Measurements from ENCODE around the gene PIGQ. TPM values are rescaled to one million over a fixed set of nuclear protein-coding genes. Genes with fewer than 3 reads are reported as not detected.
A peak's percentile ranks its signal among the peaks of the same experiment; 100 is the strongest.

The PIGQ gene
- total RNA-seq, 4 donors from 2014 or later, result 10.0 to 56.9 (median 30.7) TPM

DNA sequence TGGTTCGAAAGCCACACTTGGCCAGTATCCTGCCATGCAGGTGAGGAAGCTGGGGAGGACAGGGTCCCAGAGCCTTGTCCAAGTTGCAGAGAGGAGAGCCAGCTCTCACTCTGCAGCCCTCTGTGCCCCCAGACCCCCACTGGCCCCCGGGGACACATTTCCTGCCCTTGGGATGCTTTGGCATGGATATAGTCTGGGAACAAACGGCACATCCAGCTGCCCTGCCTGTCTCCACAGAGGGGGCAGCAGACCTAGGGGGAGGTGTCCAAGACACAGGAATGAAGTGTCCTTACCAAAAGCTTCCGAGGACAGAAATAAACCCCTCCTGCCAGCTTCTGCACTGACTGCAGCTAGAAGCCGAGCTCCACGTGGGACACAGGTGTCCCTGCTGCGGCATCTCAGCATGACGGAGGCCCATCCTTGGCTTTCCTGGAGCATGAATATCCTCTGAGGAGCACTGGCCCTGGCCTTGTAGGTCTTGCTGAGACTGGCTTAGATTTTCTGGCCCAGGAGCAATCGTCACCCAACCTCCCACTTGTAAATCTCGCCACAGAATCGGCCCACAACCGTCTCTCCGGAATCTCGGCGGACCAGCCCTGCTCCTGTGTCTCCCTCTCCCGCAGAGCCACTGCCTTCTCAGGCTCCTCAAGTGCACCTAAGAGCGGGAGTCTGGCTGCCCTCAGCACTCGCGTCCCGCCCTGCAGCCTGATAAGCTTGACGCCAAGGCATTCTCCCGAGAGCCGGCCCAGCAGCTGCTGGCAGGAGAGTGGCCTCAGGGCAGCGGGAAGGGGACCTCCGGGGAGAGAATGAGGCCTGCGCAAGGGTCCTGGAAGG lies 43.4 kb upstream of the PIGQ start:
- H3K27ac ChIP-seq, result peak overlapping the region; percentile 98 to 99
- TF ChIP-seq POLR2A (IDR thresholded peaks at IDR 0.05), result no peak
- TF ChIP-seq, protein P1, sequence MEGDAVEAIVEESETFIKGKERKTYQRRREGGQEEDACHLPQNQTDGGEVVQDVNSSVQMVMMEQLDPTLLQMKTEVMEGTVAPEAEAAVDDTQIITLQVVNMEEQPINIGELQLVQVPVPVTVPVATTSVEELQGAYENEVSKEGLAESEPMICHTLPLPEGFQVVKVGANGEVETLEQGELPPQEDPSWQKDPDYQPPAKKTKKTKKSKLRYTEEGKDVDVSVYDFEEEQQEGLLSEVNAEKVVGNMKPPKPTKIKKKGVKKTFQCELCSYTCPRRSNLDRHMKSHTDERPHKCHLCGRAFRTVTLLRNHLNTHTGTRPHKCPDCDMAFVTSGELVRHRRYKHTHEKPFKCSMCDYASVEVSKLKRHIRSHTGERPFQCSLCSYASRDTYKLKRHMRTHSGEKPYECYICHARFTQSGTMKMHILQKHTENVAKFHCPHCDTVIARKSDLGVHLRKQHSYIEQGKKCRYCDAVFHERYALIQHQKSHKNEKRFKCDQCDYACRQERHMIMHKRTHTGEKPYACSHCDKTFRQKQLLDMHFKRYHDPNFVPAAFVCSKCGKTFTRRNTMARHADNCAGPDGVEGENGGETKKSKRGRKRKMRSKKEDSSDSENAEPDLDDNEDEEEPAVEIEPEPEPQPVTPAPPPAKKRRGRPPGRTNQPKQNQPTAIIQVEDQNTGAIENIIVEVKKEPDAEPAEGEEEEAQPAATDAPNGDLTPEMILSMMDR (IDR thresholded peaks at IDR 0.05), result no peak
- intact Hi-C loops (cut with DNase I; ENCODE audit: low total_unique reads), result no loop called here
- peaks cover 3 to 26% of the 10 kb centered on the region in 2 donors for H3K4me1 ChIP-seq
- H3K27me3 ChIP-seq, result no peaks in the 10 kb centered on the region
- H3K9me3 ChIP-seq, result no peaks in the 10 kb centered on the region
- DNase-seq, result no peak
- H3K36me3 ChIP-seq, result no peaks in the 10 kb centered on the region
- H3K4me3 ChIP-seq, result peak overlapping the region; percentile 72 to 80

DNA sequence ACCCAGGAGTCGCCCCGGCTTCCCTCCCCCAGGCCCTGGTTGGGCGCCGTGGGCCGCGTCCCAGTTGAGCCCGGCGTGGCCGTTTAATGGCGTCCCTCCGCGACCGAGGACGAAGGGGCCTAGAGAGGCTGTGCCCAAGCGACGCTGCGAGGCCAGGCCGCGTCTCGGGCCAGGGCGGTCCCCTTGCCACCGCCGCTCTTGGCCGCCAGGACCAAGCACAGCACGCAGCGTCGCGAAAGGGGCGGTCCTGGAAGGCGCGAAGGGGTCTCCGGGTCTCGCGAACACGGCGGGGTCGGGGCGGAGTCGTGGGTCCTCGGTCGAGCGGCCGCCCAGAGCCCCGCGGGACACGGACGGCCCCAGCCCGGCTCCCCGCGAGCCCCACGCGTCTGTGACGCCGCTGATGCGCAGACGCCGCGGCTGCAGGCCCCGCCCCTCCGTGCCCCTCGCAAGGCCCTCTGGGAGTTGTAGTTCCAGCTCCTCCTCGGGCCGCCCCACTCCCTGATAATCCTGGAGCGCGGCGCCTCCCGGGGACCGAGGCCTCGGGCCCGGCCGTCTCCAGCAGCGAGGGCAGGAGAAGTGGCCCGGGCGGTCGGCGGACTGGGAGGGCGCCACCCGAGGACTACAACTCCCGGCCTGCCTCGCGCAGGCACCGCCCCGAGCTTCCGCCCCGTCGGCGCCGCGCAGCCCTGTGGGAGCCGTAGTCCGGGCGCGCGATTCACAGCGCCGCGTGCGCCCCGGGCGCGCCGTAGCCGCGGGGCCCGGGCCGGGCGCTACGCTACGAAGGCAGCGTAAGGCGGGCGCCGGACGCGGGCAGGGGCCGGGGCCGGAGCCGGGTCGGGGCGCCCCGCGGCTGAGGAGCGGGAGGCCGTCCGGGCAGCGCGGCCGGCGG lies 42.5 kb upstream of the PIGQ start, which contains the start of gene CAPN15:
Gene CAPN15, plus strand, starts transcription at position 698 of the 889 bp plus-strand sequence. CDS start 19,127 bp downstream, outside the sequence.
- H3K9me3 ChIP-seq, result no peaks in the 10 kb centered on the region
- H3K36me3 ChIP-seq, result no peaks in the 10 kb centered on the region
- H3K4me3 ChIP-seq, result peak within 1 kb of the TSS; percentile 72 to 80
- intact Hi-C loops (cut with DNase I; ENCODE audit: low total_unique reads), result no loop called here
- peaks cover 3 to 26% of the 10 kb centered on the region in 2 donors for H3K4me1 ChIP-seq
- DNase-seq, result peak; percentile 86 to 88
- TF ChIP-seq, protein P1 (IDR thresholded peaks at IDR 0.05), result peak in 2 of 4 experiments; percentile 28 to 56
- TF ChIP-seq POLR2A (IDR thresholded peaks at IDR 0.05), result peak; percentile 62 to 88
- H3K27ac ChIP-seq, result peak within 1 kb of the TSS; percentile 98 to 99
- H3K27me3 ChIP-seq, result no peaks in the 10 kb centered on the region

DNA sequence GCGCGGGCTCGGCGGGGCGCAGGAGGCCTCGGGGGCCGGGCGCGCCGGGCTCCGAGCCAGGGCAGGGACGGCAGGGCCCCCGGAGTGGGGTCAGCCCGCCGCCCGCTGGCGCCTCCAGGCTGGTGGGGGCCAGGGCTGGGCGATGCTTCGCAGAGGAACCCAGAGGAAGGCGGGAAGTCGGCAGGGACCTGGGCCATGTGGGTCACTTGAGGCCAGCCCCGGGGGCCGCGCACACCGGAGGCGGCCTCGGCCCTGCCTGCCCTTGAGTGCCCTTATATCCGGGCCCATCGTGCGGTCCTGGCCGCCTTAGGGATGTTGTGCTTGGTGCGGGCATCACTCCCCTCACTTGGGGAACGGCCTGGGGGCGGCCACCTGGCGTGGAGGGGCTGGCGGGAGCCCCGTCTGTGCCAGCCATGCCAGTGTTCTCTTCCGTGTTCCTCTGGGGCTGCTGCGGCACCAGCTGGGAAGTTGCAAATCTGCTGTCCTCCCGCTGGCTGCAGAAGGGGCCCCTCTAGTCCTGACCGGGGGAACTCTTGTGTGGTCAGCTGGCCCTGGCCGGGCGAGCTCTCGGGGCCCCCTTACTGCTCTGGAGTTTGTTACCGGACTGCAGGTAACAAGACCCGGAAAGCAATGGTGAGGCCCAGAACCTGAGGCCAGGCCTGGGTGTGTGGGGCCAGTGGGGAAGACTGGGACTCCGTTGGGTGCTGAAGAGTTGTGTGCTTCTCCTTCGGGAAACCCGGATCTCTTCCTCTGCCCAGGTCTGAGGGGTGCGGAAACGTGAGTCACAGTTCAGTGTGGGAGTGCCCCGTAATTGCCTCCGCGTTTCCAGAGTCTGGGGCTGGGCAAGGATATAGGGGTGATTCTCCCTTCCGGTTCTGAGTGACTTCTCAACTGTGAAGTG lies 41.4 kb upstream of the PIGQ start:
- Histone ChIP-seq H3K4me3 (peak overlapping the region; percentile 57 to 71), H3K27me3 (no peaks in the 10 kb centered on the region), H3K9me3 (no peaks in the 10 kb centered on the region), H3K4me1 (peaks cover 3 to 26% of the 10 kb centered on the region in 2 donors), H3K27ac (peak overlapping the region; percentile 72 to 98), H3K36me3 (no peaks in the 10 kb centered on the region)
- no peak for TF ChIP-seq POLR2A (IDR thresholded peaks at IDR 0.05)
- TF ChIP-seq, protein P1 (IDR thresholded peaks at IDR 0.05), result no peak
- intact Hi-C loops (cut with DNase I; ENCODE audit: low total_unique reads), result no loop called here
- peak in 1 of 2 donors; percentile 44 for DNase-seq

DNA sequence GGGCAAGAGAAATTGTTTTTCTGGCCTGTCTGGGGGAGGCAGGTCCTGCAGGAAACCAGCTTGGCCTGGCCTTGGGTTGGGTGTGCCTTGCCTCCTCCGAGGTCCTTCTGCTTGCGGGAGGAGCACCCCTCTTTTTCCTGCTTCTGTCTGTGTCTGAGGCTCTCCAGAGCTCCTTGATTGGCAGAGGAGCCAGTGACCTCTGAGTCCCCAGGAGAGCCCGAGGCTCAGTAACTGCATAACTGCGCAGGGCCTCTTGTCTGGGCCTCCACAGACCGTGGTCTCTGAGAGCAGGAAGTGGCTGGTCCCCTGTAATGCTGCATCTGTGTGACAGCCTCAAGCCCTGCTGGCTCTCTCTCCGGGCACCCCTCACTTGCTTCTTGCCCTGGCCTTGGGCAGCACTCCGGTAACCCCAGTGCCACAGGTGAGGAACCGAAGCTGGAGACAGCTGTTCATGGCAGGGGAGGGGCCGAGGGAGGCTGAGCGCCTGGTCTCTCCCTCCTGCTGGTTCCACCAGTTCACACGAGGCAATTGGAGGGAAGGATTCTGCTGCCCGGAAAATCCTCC lies 40.7 kb upstream of the PIGQ start:
- Histone ChIP-seq H3K36me3 (no peaks in the 10 kb centered on the region), H3K9me3 (no peaks in the 10 kb centered on the region), H3K4me1 (peaks cover 3 to 26% of the 10 kb centered on the region in 2 donors), H3K4me3 (peak overlapping the region in 1 of 2 donors; percentile 71), H3K27ac (peak overlapping the region in 1 of 2 donors; percentile 72), H3K27me3 (no peaks in the 10 kb centered on the region)
- TF ChIP-seq POLR2A (IDR thresholded peaks at IDR 0.05), result no peak
- TF ChIP-seq, protein P1 (IDR thresholded peaks at IDR 0.05), result no peak
- DNase-seq, result no peak
- intact Hi-C loops (cut with DNase I; ENCODE audit: low total_unique reads), result no loop called here
